ENCODE data around the gene BDKRB1.

The BDKRB1 gene

GRCh38 chr14:96297997-96298515, 42.0 kb downstream of the BDKRB1 start:
- TF ChIP-seq TAF1 (IDR thresholded peaks at IDR 0.05; ENCODE audit: low read depth) (no peak), NFIC (IDR thresholded peaks at IDR 0.05) (no peak), FOXM1 (IDR thresholded peaks at IDR 0.05; ENCODE audit: borderline replicate concordance, low read depth) (no peak), CREB1 (IDR thresholded peaks at IDR 0.05; ENCODE audit: low read depth) (no peak), EGR1 (IDR thresholded peaks at IDR 0.05) (no peak), EP300 (IDR thresholded peaks at IDR 0.05; ENCODE audit: borderline replicate concordance) (no peak), YY1 (IDR thresholded peaks at IDR 0.05; ENCODE audit: low read depth) (no peak), CEBPB (IDR thresholded peaks at IDR 0.05) (no peak), USF1 (IDR thresholded peaks at IDR 0.05) (no peak)

GRCh38 chr14:96299441-96299840, 43.4 kb downstream of the BDKRB1 start:
- TF ChIP-seq USF1 (IDR thresholded peaks at IDR 0.05), result no peak
- no peak for TF ChIP-seq EGR1 (IDR thresholded peaks at IDR 0.05)
- no peak for TF ChIP-seq EP300 (IDR thresholded peaks at IDR 0.05; ENCODE audit: borderline replicate concordance)
- TF ChIP-seq MAX (IDR thresholded peaks at IDR 0.05), result no peak
- TF ChIP-seq NFIC (IDR thresholded peaks at IDR 0.05), result no peak
- no peak for TF ChIP-seq TCF12 (IDR thresholded peaks at IDR 0.05; ENCODE audit: low read depth)
- no peak for TF ChIP-seq FOXM1 (IDR thresholded peaks at IDR 0.05; ENCODE audit: borderline replicate concordance, low read depth)
- no peak for TF ChIP-seq TAF1 (IDR thresholded peaks at IDR 0.05; ENCODE audit: low read depth)
- no peak for TF ChIP-seq REST (IDR thresholded peaks at IDR 0.05; ENCODE audit: low read depth)
- no peak for TF ChIP-seq CEBPB (IDR thresholded peaks at IDR 0.05)
- no peak for TF ChIP-seq RAD21 (IDR thresholded peaks at IDR 0.05; ENCODE audit: low read depth)
- no peak for TF ChIP-seq TEAD4 (IDR thresholded peaks at IDR 0.05)
- no peak for TF ChIP-seq YY1 (IDR thresholded peaks at IDR 0.05; ENCODE audit: low read depth)
- TF ChIP-seq CREB1 (IDR thresholded peaks at IDR 0.05; ENCODE audit: low read depth), result no peak
- no peak for TF ChIP-seq ZBTB7A (IDR thresholded peaks at IDR 0.05; ENCODE audit: low read depth)

- TF ChIP-seq MAX (IDR thresholded peaks at IDR 0.05) (no peak), CREB1 (IDR thresholded peaks at IDR 0.05; ENCODE audit: low read depth) (no peak), NFIC (IDR thresholded peaks at IDR 0.05) (no peak), ZBTB7A (IDR thresholded peaks at IDR 0.05; ENCODE audit: low read depth) (no peak), FOXM1 (IDR thresholded peaks at IDR 0.05; ENCODE audit: borderline replicate concordance, low read depth) (no peak), USF1 (IDR thresholded peaks at IDR 0.05) (no peak), TEAD4 (IDR thresholded peaks at IDR 0.05) (no peak), TAF1 (IDR thresholded peaks at IDR 0.05; ENCODE audit: low read depth) (no peak), TCF12 (IDR thresholded peaks at IDR 0.05; ENCODE audit: low read depth) (no peak), EGR1 (IDR thresholded peaks at IDR 0.05) (no peak), YY1 (IDR thresholded peaks at IDR 0.05; ENCODE audit: low read depth) (no peak), CEBPB (IDR thresholded peaks at IDR 0.05) (no peak), EP300 (IDR thresholded peaks at IDR 0.05; ENCODE audit: borderline replicate concordance) (no peak), RAD21 (IDR thresholded peaks at IDR 0.05; ENCODE audit: low read depth) (no peak)
Measured at GRCh38 chr14:96303981-96304380, 48.0 kb downstream of the BDKRB1 start.

GRCh38 chr14:96304956-96305355, 48.9 kb downstream of the BDKRB1 start:
- no peak for TF ChIP-seq NFIC (IDR thresholded peaks at IDR 0.05)
- TF ChIP-seq MAX (IDR thresholded peaks at IDR 0.05), result no peak
- no peak for TF ChIP-seq RAD21 (IDR thresholded peaks at IDR 0.05; ENCODE audit: low read depth)
- TF ChIP-seq REST (IDR thresholded peaks at IDR 0.05; ENCODE audit: low read depth), result no peak
- TF ChIP-seq USF1 (IDR thresholded peaks at IDR 0.05), result no peak
- TF ChIP-seq YY1 (IDR thresholded peaks at IDR 0.05; ENCODE audit: low read depth), result no peak
- no peak for TF ChIP-seq FOXM1 (IDR thresholded peaks at IDR 0.05; ENCODE audit: borderline replicate concordance, low read depth)
- TF ChIP-seq TCF12 (IDR thresholded peaks at IDR 0.05; ENCODE audit: low read depth), result no peak
- TF ChIP-seq TEAD4 (IDR thresholded peaks at IDR 0.05), result no peak
- no peak for TF ChIP-seq CREB1 (IDR thresholded peaks at IDR 0.05; ENCODE audit: low read depth)
- no peak for TF ChIP-seq EGR1 (IDR thresholded peaks at IDR 0.05)
- no peak for TF ChIP-seq TAF1 (IDR thresholded peaks at IDR 0.05; ENCODE audit: low read depth)
- TF ChIP-seq ZBTB7A (IDR thresholded peaks at IDR 0.05; ENCODE audit: low read depth), result no peak
- TF ChIP-seq CEBPB (IDR thresholded peaks at IDR 0.05), result no peak
- TF ChIP-seq EP300 (IDR thresholded peaks at IDR 0.05; ENCODE audit: borderline replicate concordance), result no peak
